SK-N-MC (cell line): ENCODE data around the gene CKLF.
"Not testable (repeated sequence)": the region's sequence is repeated elsewhere in the genome, so short reads cannot be mapped to it uniquely, and the experiment has no call there.

Experiments used
- DNase-seq: peaks from one replicate; pipeline ENCODE4 v3.0.0-alpha.2; 2011; ENCODE audit warnings: low read depth, low spot score
- H3K27ac ChIP-seq: fragments of 200-600 bp; sonication (generic); 2 replicates; pipeline ENCODE4 v1.5.1; 2016; ENCODE audit warnings: mixed run types
- H3K36me3 ChIP-seq: fragments of 200-600 bp; sonication (generic); 2 replicates; pipeline ENCODE4 v1.6.1; 2017; ENCODE audit warnings: antibody characterized with exemption, low read length, mixed read lengths; ENCODE audit not compliant: insufficient read depth
- H3K4me3 ChIP-seq: fragments of 200-600 bp; sonication (generic); 2 replicates; pipeline ENCODE4 v1.5.1; 2016
- H3K9ac ChIP-seq: fragments of 200-600 bp; sonication (generic); 2 replicates; pipeline ENCODE4 v1.8.0; 2017; ENCODE audit warnings: mixed run types, mixed read lengths; ENCODE audit not compliant: insufficient read length
- H3K9me3 ChIP-seq: fragments of 200-600 bp; sonication (generic); 2 replicates; pipeline ENCODE4 v1.6.1; 2017; ENCODE audit warnings: low read depth, mild to moderate bottlenecking, antibody characterized with exemption, low read length, moderate library complexity, mixed read lengths
- EZH2 ChIP-seq: fragments of 200-600 bp; sonication (generic); IDR thresholded peaks from one replicate; pipeline ENCODE4 v1.6.1; 2017; ENCODE audit warnings: antibody characterized with exemption
- FOXP2 ChIP-seq: optimal IDR thresholded peaks from 2 replicates; pipeline ENCODE3; 2011; ENCODE audit warnings: mild to moderate bottlenecking, moderate library complexity; ENCODE audit not compliant: insufficient read depth; ENCODE audit errors: extremely low read length, control extremely low read depth
- POLR2AphosphoS5 ChIP-seq: IDR thresholded peaks from 2 replicates; pipeline ENCODE4 v1.6.1; 2012; ENCODE audit warnings: mild to moderate bottlenecking, low read depth, low read length, borderline replicate concordance

The CKLF gene

DNA sequence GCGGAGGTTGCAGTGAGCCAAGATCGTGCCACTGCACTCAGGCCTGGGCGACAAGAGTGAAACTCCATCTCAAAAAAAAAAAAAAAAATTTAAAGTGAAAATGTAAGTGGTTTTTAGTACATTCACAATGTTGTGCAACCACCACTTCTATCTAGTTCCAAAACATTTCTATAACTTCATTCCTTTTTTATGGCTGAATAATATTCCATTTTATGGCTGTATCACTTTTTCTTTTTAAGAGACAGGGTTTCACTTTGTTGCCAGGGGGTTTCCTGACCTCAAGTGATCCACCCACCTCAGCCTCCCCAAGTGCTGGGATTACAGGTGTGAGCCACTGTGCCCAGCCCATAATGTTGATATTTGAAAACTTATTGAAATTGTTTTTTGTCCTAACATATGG lies 40.4 kb downstream of the CKLF start:
- H3K27ac ChIP-seq, result no peak overlapping the region
- no peak overlapping the region for H3K9ac ChIP-seq
- H3K4me3 ChIP-seq, result no peak overlapping the region
- no peak for DNase-seq
- H3K9me3 ChIP-seq, result no peaks in the 10 kb centered on the region
- H3K36me3 ChIP-seq, result no peaks in the 10 kb centered on the region
- TF ChIP-seq EZH2, result no peak
- no peak for TF ChIP-seq FOXP2
- TF ChIP-seq POLR2AphosphoS5, result no peak

- H3K9me3 ChIP-seq, result no peaks in the 10 kb centered on the region
Measured at GRCh38 chr16:66594739-66595138, 42.4 kb downstream of the CKLF start.

DNA sequence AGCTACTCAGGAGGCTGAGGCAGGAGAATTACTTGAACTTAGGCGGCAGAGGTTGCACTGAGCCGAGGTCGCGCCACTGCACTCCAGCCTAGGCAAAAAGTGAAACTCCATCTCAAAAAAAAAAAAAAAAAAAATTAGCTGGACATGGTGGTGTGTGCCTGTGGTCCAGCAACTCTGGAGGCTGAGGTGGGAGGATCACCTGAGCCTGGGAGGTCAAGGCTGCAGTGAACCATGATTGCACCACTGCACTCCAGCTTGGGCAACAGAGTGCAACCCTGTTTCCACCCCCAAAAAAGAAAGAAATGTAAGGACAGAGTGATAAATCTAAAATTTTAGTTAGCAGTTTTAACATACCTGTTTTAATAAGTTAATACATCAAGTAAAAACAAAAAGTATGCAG lies 44.2 kb downstream of the CKLF start:
- not testable (repeated sequence) for H3K9me3 ChIP-seq, H3K9ac ChIP-seq, H3K27ac ChIP-seq, DNase-seq, H3K36me3 ChIP-seq, H3K4me3 ChIP-seq

More at GRCh38 chr16:66594739-66595138, 42.4 kb downstream of the CKLF start:
- no peak for DNase-seq
- no peak overlapping the region for H3K27ac ChIP-seq
- no peak overlapping the region for H3K9ac ChIP-seq
- TF ChIP-seq FOXP2, result no peak
- TF ChIP-seq EZH2, result no peak
- H3K4me3 ChIP-seq, result no peak overlapping the region
- no peaks in the 10 kb centered on the region for H3K36me3 ChIP-seq

GRCh38 chr16:66596986-66597848 lies 44.8 kb downstream of the CKLF start:
- TF ChIP-seq POLR2AphosphoS5 (no peak), FOXP2 (no peak), EZH2 (no peak)
- no peak for DNase-seq

GRCh38 chr16:66598111-66598510 lies 45.7 kb downstream of the CKLF start:
- no peak for DNase-seq
- no peak for TF ChIP-seq FOXP2
- TF ChIP-seq EZH2, result no peak
- TF ChIP-seq POLR2AphosphoS5, result no peak
- H3K36me3 ChIP-seq, result no peaks in the 10 kb centered on the region
- H3K27ac ChIP-seq, result no peak overlapping the region
- no peak overlapping the region for H3K4me3 ChIP-seq
- H3K9ac ChIP-seq, result no peak overlapping the region
- no peaks in the 10 kb centered on the region for H3K9me3 ChIP-seq

More at GRCh38 chr16:66596986-66597848, 44.8 kb downstream of the CKLF start:
- no peak overlapping the region for H3K4me3 ChIP-seq
- H3K9me3 ChIP-seq, result no peaks in the 10 kb centered on the region
- no peak overlapping the region for H3K27ac ChIP-seq
- no peak overlapping the region for H3K9ac ChIP-seq
- H3K36me3 ChIP-seq, result no peaks in the 10 kb centered on the region

- no peak overlapping the region for H3K9ac ChIP-seq
- no peak for DNase-seq
- TF ChIP-seq FOXP2, result no peak
- no peak for TF ChIP-seq POLR2AphosphoS5
- TF ChIP-seq EZH2, result no peak
- no peaks in the 10 kb centered on the region for H3K36me3 ChIP-seq
- no peaks in the 10 kb centered on the region for H3K9me3 ChIP-seq
- H3K27ac ChIP-seq, result no peak overlapping the region
- no peak overlapping the region for H3K4me3 ChIP-seq
Measured at GRCh38 chr16:66599726-66600125, 47.4 kb downstream of the CKLF start.

- Histone ChIP-seq H3K27ac (no peak overlapping the region), H3K9ac (no peak overlapping the region), H3K36me3 (no peaks in the 10 kb centered on the region), H3K4me3 (no peak overlapping the region), H3K9me3 (no peaks in the 10 kb centered on the region)
- no peak for TF ChIP-seq EZH2
- TF ChIP-seq POLR2AphosphoS5, result no peak
- no peak for TF ChIP-seq FOXP2
- DNase-seq, result no peak
Measured at GRCh38 chr16:66600477-66600876, 48.1 kb downstream of the CKLF start.

- Histone ChIP-seq H3K36me3 (no peaks in the 10 kb centered on the region), H3K27ac (no peak overlapping the region), H3K9me3 (no peaks in the 10 kb centered on the region), H3K4me3 (no peak overlapping the region), H3K9ac (no peak overlapping the region)
- DNase-seq, result no peak
- no peak for TF ChIP-seq POLR2AphosphoS5
- TF ChIP-seq FOXP2, result no peak
- TF ChIP-seq EZH2, result no peak
Measured at GRCh38 chr16:66601471-66601870, 49.1 kb downstream of the CKLF start.

GRCh38 chr16:66603537-66604375 lies 51.4 kb downstream of the CKLF start:
- H3K9ac ChIP-seq, result peak overlapping the region; percentile 60
- peak overlapping the region; percentile 75 for H3K4me3 ChIP-seq
- H3K36me3 ChIP-seq, result peaks cover under 1% of the 10 kb centered on the region; the same call in 1 of the 2 replicates
- no peaks in the 10 kb centered on the region for H3K9me3 ChIP-seq
- H3K27ac ChIP-seq, result no peak overlapping the region
- no peak for TF ChIP-seq FOXP2
- TF ChIP-seq EZH2, result no peak
- TF ChIP-seq POLR2AphosphoS5, result no peak
- no peak for DNase-seq
